ENCODE data around the gene TLE4.
A peak's percentile ranks its signal among the peaks of the same experiment; 100 is the strongest.

The TLE4 gene

GRCh38 chr9:79686381-79687130 lies 114.8 kb downstream of the TLE4 start:
- Histone ChIP-seq H2BK120ac (ENCODE audit: low read depth, low read length) (no peak overlapping the region), H4K8ac (ENCODE audit: low read depth, low read length) (no peak overlapping the region), H3K27ac (replicated peaks; ENCODE audit: low read length) (no peak overlapping the region), H3K4me3 (ENCODE audit: low read length in 2 of 2) (no peak overlapping the region), H3K9me3 (replicated peaks in 1 of 2; ENCODE audit: control insufficient read depth in 2 of 2, insufficient read depth in 1 of 2, low read depth in 1 of 2, low read length in 2 of 2) (no peaks in the 10 kb centered on the region), H3K4me2 (ENCODE audit: insufficient read depth, low read length, poor library complexity, severe bottlenecking) (no peak overlapping the region), H3K4me1 (ENCODE audit: control insufficient read depth in 2 of 2, insufficient read depth in 1 of 2, low read depth in 1 of 2, low read length in 2 of 2) (peaks cover 8 to 19% of the 10 kb centered on the region in 2 donors), H3K27me3 (ENCODE audit: control insufficient read depth in 3 of 3, insufficient read depth in 3 of 3, low read depth in 1 of 3, low read length in 3 of 3) (no peaks in the 10 kb centered on the region), H3K79me1 (ENCODE audit: low read depth, low read length) (peaks cover 8% of the 10 kb centered on the region), H3K23ac (ENCODE audit: low read depth, low read length, poor library complexity) (no peak overlapping the region), H3K36me3 (replicated peaks in 1 of 2; ENCODE audit: control insufficient read depth in 2 of 2, insufficient read depth in 2 of 2, low read length in 2 of 2) (peaks cover 14 to 93% of the 10 kb centered on the region in 2 donors), H3K9ac (ENCODE audit: low read depth, low read length, poor library complexity) (no peak overlapping the region), H2AFZ (ENCODE audit: low read length) (no peak overlapping the region), H2BK15ac (ENCODE audit: low read length) (no peak overlapping the region), H2AK5ac (ENCODE audit: low read depth, low read length) (no peak overlapping the region), H3K14ac (ENCODE audit: low read length) (no peak overlapping the region), H3K18ac (ENCODE audit: low read length) (no peak overlapping the region), H4K91ac (ENCODE audit: low read depth, low read length, poor library complexity) (no peak overlapping the region), H3K4ac (ENCODE audit: low read length) (no peak overlapping the region), H2BK5ac (ENCODE audit: low read length) (no peak overlapping the region), H2BK12ac (ENCODE audit: low read length) (no peak overlapping the region)
- DNase-seq (ENCODE audit: low spot score): no peak
- no CpG with 5 or more reads among the region's 8 CpGs for WGBS, 2 donors (ENCODE audit: extremely low coverage in 2 of 2, insufficient read length in 2 of 2, insufficient replicate concordance in 1 of 2)

GRCh38 chr9:79687131-79687447 lies 115.3 kb downstream of the TLE4 start:
- WGBS, 2 donors (ENCODE audit: extremely low coverage in 2 of 2, insufficient read length in 2 of 2, insufficient replicate concordance in 1 of 2): no CpG with 5 or more reads among the region's 8 CpGs
- Histone ChIP-seq H3K4me1 (ENCODE audit: control insufficient read depth in 2 of 2, insufficient read depth in 1 of 2, low read depth in 1 of 2, low read length in 2 of 2) (peaks cover 7 to 20% of the 10 kb centered on the region in 2 donors), H3K9ac (ENCODE audit: low read depth, low read length, poor library complexity) (no peak overlapping the region), H3K18ac (ENCODE audit: low read length) (no peak overlapping the region), H3K9me3 (replicated peaks in 1 of 2; ENCODE audit: control insufficient read depth in 2 of 2, insufficient read depth in 1 of 2, low read depth in 1 of 2, low read length in 2 of 2) (no peaks in the 10 kb centered on the region), H3K23ac (ENCODE audit: low read depth, low read length, poor library complexity) (no peak overlapping the region), H3K36me3 (replicated peaks in 1 of 2; ENCODE audit: control insufficient read depth in 2 of 2, insufficient read depth in 2 of 2, low read length in 2 of 2) (peaks cover 14 to 97% of the 10 kb centered on the region in 2 donors), H2AFZ (ENCODE audit: low read length) (no peak overlapping the region), H4K8ac (ENCODE audit: low read depth, low read length) (no peak overlapping the region), H2AK5ac (ENCODE audit: low read depth, low read length) (no peak overlapping the region), H2BK5ac (ENCODE audit: low read length) (no peak overlapping the region), H3K27ac (replicated peaks; ENCODE audit: low read length) (no peak overlapping the region), H3K27me3 (ENCODE audit: control insufficient read depth in 3 of 3, insufficient read depth in 3 of 3, low read depth in 1 of 3, low read length in 3 of 3) (no peaks in the 10 kb centered on the region), H3K4me2 (ENCODE audit: insufficient read depth, low read length, poor library complexity, severe bottlenecking) (no peak overlapping the region), H3K79me1 (ENCODE audit: low read depth, low read length) (peaks cover 8% of the 10 kb centered on the region), H3K4ac (ENCODE audit: low read length) (no peak overlapping the region), H3K4me3 (ENCODE audit: low read length in 2 of 2) (peak overlapping the region in 1 of 2 donors; percentile 33), H2BK15ac (ENCODE audit: low read length) (no peak overlapping the region), H4K91ac (ENCODE audit: low read depth, low read length, poor library complexity) (no peak overlapping the region), H2BK12ac (ENCODE audit: low read length) (no peak overlapping the region), H2BK120ac (ENCODE audit: low read depth, low read length) (no peak overlapping the region), H3K14ac (ENCODE audit: low read length) (no peak overlapping the region)
- no peak for DNase-seq (ENCODE audit: low spot score)

GRCh38 chr9:79688363-79688762 lies 116.6 kb downstream of the TLE4 start:
- H3K27me3 ChIP-seq (ENCODE audit: control insufficient read depth in 3 of 3, insufficient read depth in 3 of 3, low read depth in 1 of 3, low read length in 3 of 3): no peaks in the 10 kb centered on the region
- no peak overlapping the region for H4K91ac ChIP-seq (ENCODE audit: low read depth, low read length, poor library complexity)
- WGBS, 2 donors (ENCODE audit: extremely low coverage in 2 of 2, insufficient read length in 2 of 2, insufficient replicate concordance in 1 of 2): no CpG with 5 or more reads among the region's 4 CpGs
- H3K4me3 ChIP-seq (ENCODE audit: low read length in 2 of 2): no peak overlapping the region
- H2BK5ac ChIP-seq (ENCODE audit: low read length): no peak overlapping the region
- no peak overlapping the region for H2AFZ ChIP-seq (ENCODE audit: low read length)
- H2BK120ac ChIP-seq (ENCODE audit: low read depth, low read length): no peak overlapping the region
- peaks cover 14 to 90% of the 10 kb centered on the region in 2 donors for H3K36me3 ChIP-seq (replicated peaks in 1 of 2; ENCODE audit: control insufficient read depth in 2 of 2, insufficient read depth in 2 of 2, low read length in 2 of 2)
- no peak overlapping the region for H3K9ac ChIP-seq (ENCODE audit: low read depth, low read length, poor library complexity)
- H3K4me2 ChIP-seq (ENCODE audit: insufficient read depth, low read length, poor library complexity, severe bottlenecking): no peak overlapping the region
- no peak overlapping the region for H3K18ac ChIP-seq (ENCODE audit: low read length)
- no peak overlapping the region for H3K14ac ChIP-seq (ENCODE audit: low read length)
- H4K8ac ChIP-seq (ENCODE audit: low read depth, low read length): no peak overlapping the region
- no peak overlapping the region for H3K27ac ChIP-seq (replicated peaks; ENCODE audit: low read length)
- H3K79me1 ChIP-seq (ENCODE audit: low read depth, low read length): peaks cover 8% of the 10 kb centered on the region
- peaks cover 15 to 30% of the 10 kb centered on the region in 2 donors for H3K4me1 ChIP-seq (ENCODE audit: control insufficient read depth in 2 of 2, insufficient read depth in 1 of 2, low read depth in 1 of 2, low read length in 2 of 2)
- H2BK15ac ChIP-seq (ENCODE audit: low read length): no peak overlapping the region
- H3K9me3 ChIP-seq (replicated peaks in 1 of 2; ENCODE audit: control insufficient read depth in 2 of 2, insufficient read depth in 1 of 2, low read depth in 1 of 2, low read length in 2 of 2): no peaks in the 10 kb centered on the region
- no peak for DNase-seq (ENCODE audit: low spot score)
- H3K23ac ChIP-seq (ENCODE audit: low read depth, low read length, poor library complexity): no peak overlapping the region
- H2AK5ac ChIP-seq (ENCODE audit: low read depth, low read length): no peak overlapping the region
- H2BK12ac ChIP-seq (ENCODE audit: low read length): no peak overlapping the region
- H3K4ac ChIP-seq (ENCODE audit: low read length): no peak overlapping the region

GRCh38 chr9:79689576-79689975 lies 117.8 kb downstream of the TLE4 start:
- Histone ChIP-seq H3K27me3 (ENCODE audit: control insufficient read depth in 3 of 3, insufficient read depth in 3 of 3, low read depth in 1 of 3, low read length in 3 of 3) (no peaks in the 10 kb centered on the region), H3K27ac (replicated peaks; ENCODE audit: low read length) (no peak overlapping the region), H3K79me1 (ENCODE audit: low read depth, low read length) (peaks cover 5% of the 10 kb centered on the region), H3K36me3 (replicated peaks in 1 of 2; ENCODE audit: control insufficient read depth in 2 of 2, insufficient read depth in 2 of 2, low read length in 2 of 2) (peaks cover 11 to 79% of the 10 kb centered on the region in 2 donors), H2AFZ (ENCODE audit: low read length) (no peak overlapping the region), H3K4me1 (ENCODE audit: control insufficient read depth in 2 of 2, insufficient read depth in 1 of 2, low read depth in 1 of 2, low read length in 2 of 2) (peaks cover 27 to 38% of the 10 kb centered on the region in 2 donors), H3K14ac (ENCODE audit: low read length) (no peak overlapping the region), H3K23ac (ENCODE audit: low read depth, low read length, poor library complexity) (no peak overlapping the region), H3K18ac (ENCODE audit: low read length) (no peak overlapping the region), H4K91ac (ENCODE audit: low read depth, low read length, poor library complexity) (no peak overlapping the region), H2AK5ac (ENCODE audit: low read depth, low read length) (no peak overlapping the region), H3K4me2 (ENCODE audit: insufficient read depth, low read length, poor library complexity, severe bottlenecking) (no peak overlapping the region), H2BK12ac (ENCODE audit: low read length) (no peak overlapping the region), H3K4me3 (ENCODE audit: low read length in 2 of 2) (no peak overlapping the region), H2BK120ac (ENCODE audit: low read depth, low read length) (no peak overlapping the region), H4K8ac (ENCODE audit: low read depth, low read length) (no peak overlapping the region), H2BK5ac (ENCODE audit: low read length) (no peak overlapping the region), H3K9me3 (replicated peaks in 1 of 2; ENCODE audit: control insufficient read depth in 2 of 2, insufficient read depth in 1 of 2, low read depth in 1 of 2, low read length in 2 of 2) (no peaks in the 10 kb centered on the region), H2BK15ac (ENCODE audit: low read length) (no peak overlapping the region), H3K9ac (ENCODE audit: low read depth, low read length, poor library complexity) (no peak overlapping the region), H3K4ac (ENCODE audit: low read length) (no peak overlapping the region)
- WGBS, 2 donors (ENCODE audit: extremely low coverage in 2 of 2, insufficient read length in 2 of 2, insufficient replicate concordance in 1 of 2): no CpG with 5 or more reads among the region's 4 CpGs
- DNase-seq (ENCODE audit: low spot score): no peak
